Mesodermal cell (in vitro differentiated cells): Measurements from ENCODE around the gene PPP1R2B. TPM values are rescaled to one million over a fixed set of nuclear protein-coding genes. Genes with fewer than 3 reads are reported as not detected.

ENCODE experiments used
- H3K27ac ChIP-seq: 2 replicates; pipeline ENCODE4 v1.7.0; 2013; ENCODE audit warnings: mild to moderate bottlenecking, low read depth, low read length, moderate library complexity; ENCODE audit not compliant: severe bottlenecking
- H3K36me3 ChIP-seq: 2 replicates; pipeline ENCODE4 v1.7.1; 2013; ENCODE audit warnings: mild to moderate bottlenecking, low read length, moderate library complexity; ENCODE audit not compliant: control insufficient read depth, insufficient read depth
- H3K4me1 ChIP-seq: one replicate; pipeline ENCODE4 v1.7.1; 2013; ENCODE audit warnings: mild to moderate bottlenecking, low read length; ENCODE audit not compliant: insufficient read depth, control insufficient read depth, poor library complexity, severe bottlenecking
- H3K4me3 ChIP-seq: 2 replicates; pipeline ENCODE4 v1.7.0; 2013; ENCODE audit warnings: low read length, control low read depth, mild to moderate bottlenecking; ENCODE audit not compliant: insufficient read depth, poor library complexity, severe bottlenecking; ENCODE audit errors: extremely low read depth
- H3K9me3 ChIP-seq: 2 replicates; pipeline ENCODE4 v1.7.1; 2013; ENCODE audit warnings: mild to moderate bottlenecking, low read length, moderate library complexity; ENCODE audit not compliant: control insufficient read depth
- WGBS, 2 experiments: methylation state at CpG; one replicate each; pipeline ENCODE4 v1.1.5; 2013; ENCODE audit warnings: missing lambda C conversion rate in 2 of 2; ENCODE audit not compliant: insufficient coverage in 2 of 2; 5-methylcytosine and 5-hydroxymethylcytosine counted together
- polyA plus RNA-seq, 2 experiments: library from polyadenylated mRNA; stranded (reverse); fragments of 50-300 nt; gene quantifications; one replicate each; pipeline ENCODE4 v1.2.3, GENCODE V29; 2013

The PPP1R2B gene
- not detected for polyA plus RNA-seq (2013, experiment 1 of 2)
- polyA plus RNA-seq (2013, experiment 2 of 2) = not detected

DNA sequence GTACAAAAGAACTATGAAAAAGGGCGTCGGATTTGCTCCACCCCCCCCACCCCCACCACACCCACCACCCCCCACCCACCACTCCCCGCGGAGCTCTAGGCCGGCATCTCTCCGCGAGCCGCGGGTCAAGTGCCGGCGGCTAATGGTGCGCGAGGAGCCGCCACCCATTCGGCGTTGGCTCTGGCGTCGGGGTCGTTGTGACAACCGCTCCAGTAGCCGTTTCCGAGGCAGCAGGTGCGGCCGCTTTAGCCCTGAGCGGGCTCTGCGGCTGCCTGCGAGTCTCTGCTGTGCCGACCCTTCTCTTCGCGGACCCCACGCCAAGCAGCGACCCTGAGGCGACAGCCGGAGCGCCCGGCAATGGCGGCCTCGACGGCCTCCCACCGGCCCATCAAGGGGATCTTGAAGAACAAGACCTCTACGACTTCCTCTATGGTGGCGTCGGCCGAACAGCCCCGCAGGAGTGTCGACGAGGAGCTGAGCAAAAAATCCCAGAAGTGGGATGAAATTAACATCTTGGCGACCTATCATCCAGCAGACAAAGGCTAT lies at the start of gene PPP1R2B:
TSS of gene PPP1R2B (plus strand) at position 90 of the 546 bp plus-strand sequence. CDS start at position 358, 268 bp downstream.
- no peak within 1 kb of the TSS for H3K27ac ChIP-seq
- WGBS, 2 experiments = 94 to 96% methylated on average over 37 to 38 of the region's 48 CpGs
- H3K4me1 ChIP-seq = no peaks in the 10 kb centered on the region
- H3K36me3 ChIP-seq = no peaks in the 10 kb centered on the region
- no peak within 1 kb of the TSS for H3K4me3 ChIP-seq
- H3K9me3 ChIP-seq = no peaks in the 10 kb centered on the region

DNA sequence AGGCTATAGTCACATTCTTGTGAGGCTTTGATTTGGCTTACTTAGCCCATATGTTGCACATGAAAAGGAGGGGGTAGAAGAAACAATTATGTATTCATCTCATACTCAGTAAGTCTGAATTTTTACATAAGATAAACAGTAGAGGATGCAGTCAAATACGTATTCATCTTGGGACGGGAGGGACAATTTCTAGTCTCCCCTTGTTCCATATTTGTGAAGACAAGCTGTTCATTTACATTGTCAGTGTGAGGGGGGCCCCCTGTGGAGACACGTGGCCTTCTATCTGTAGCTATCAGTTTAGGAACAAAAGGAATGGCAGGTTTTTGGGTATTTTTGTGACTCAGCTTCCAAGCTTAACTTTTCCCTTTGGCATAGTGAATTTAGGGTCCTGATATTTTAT lies 49.2 kb upstream of the PPP1R2B start:
- H3K4me3 ChIP-seq = no peak overlapping the region
- H3K4me1 ChIP-seq = peaks cover 9% of the 10 kb centered on the region
- H3K27ac ChIP-seq = no peak overlapping the region
- no peaks in the 10 kb centered on the region for H3K36me3 ChIP-seq
- no peaks in the 10 kb centered on the region for H3K9me3 ChIP-seq
- 20 to 40% methylated on average over 1 to 2 of the region's 3 CpGs for WGBS, 2 experiments

DNA sequence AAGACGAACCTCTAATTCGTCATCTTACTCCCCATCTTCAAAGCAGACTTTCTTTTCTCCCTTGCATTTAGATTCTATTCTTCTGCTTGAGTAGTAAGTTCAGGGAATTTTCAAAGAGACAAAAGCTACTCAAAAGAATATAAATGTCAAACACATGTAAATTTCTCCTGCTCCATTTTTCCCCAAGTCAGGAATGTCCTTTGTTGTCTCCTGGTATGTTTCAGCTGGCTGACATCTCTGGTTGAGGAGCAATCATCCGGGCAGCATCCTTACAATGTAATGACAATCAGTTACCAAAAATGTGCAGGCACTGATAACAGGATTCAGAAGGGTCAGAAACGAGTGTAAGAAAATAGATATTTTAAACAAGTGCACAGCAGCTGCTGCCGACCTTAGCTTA lies 47.6 kb upstream of the PPP1R2B start:
- Histone ChIP-seq H3K36me3 (no peaks in the 10 kb centered on the region), H3K4me3 (no peak overlapping the region), H3K4me1 (peaks cover 9% of the 10 kb centered on the region), H3K9me3 (no peaks in the 10 kb centered on the region), H3K27ac (no peak overlapping the region)
- 0% methylated on average over 1 of the region's 5 CpGs; no CpG with 5 or more reads in 1 of the 2 experiments for WGBS, 2 experiments

DNA sequence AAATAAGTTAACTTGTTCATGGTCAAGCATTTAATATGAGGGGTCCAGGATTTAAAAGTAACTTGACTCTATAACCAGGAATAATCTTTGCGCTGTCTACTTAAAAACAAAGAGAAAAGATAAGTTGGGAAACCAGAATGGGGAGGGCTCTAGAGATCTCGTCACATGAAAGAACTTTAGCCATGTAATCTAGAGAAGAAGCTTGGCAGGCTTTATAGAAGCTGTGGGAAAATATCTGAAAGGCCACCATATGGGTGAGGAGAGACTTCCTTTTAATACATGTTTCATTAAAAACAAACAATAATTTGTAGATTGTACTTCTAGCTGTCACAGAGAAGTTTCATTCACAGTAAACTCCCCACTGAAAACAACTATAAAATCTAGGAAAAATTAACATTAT lies 46.7 kb upstream of the PPP1R2B start:
- Histone ChIP-seq H3K36me3 (no peaks in the 10 kb centered on the region), H3K9me3 (no peaks in the 10 kb centered on the region)
- WGBS, 2 experiments = 86 to 93% methylated on average over 2 of the region's 2 CpGs

DNA sequence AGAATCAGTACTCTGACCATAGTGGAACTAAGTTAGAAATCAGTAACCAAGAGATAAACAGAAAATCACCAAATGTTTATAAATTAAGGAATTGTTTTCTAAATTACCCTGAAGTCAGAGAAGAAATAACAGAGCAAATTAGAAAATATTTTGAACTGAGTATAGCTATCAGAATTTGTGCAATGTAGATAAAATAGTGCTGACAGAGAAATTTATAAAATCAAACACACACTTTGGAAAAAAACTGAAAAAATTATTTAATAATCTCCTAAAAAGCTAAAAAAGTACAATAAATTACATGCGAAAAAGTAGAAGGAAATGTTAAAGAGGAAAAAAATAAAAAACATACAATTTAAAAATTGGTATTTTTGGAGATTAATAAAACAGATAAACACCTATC lies 37.1 kb upstream of the PPP1R2B start:
- no peaks in the 10 kb centered on the region for H3K36me3 ChIP-seq
- no peak overlapping the region for H3K27ac ChIP-seq

More for the DNA sequence above, 46.7 kb upstream of the PPP1R2B start:
- no peak overlapping the region for H3K4me3 ChIP-seq
- H3K4me1 ChIP-seq = peaks cover 9% of the 10 kb centered on the region
- H3K27ac ChIP-seq = no peak overlapping the region

DNA sequence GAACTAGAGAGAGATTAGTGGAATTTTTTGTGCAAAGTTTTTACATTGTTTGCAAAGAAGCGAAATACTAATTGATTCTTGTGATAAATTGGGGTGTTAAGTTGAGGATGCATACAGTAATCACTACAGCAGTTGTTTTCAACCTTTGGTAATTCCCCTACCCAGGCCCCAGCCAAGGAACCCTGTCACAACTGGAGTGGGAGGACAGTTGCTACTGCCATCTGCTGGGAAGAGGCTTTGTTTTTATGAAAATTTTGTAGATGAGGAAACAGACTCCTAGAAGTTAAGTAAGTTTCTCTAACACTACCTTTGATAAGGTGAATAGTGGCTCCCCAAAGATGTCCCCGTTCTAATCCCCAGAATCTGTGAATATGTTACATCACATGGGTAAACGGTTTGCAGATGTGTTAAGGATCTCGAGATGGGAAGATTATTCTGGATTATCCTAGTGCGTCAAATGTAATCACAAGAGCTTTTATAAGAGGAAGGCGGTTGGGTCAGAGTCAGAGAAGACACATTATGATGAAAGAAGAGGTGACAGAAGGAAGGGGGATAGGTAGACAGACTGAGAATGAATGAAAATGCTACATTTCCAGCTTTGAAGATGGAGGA lies 34.0 kb upstream of the PPP1R2B start:
- WGBS, 2 experiments = 55 to 93% methylated on average over 4 to 6 of the region's 6 CpGs
- Histone ChIP-seq H3K27ac (no peak overlapping the region), H3K36me3 (no peaks in the 10 kb centered on the region), H3K9me3 (no peaks in the 10 kb centered on the region), H3K4me1 (no peaks in the 10 kb centered on the region), H3K4me3 (no peak overlapping the region)

More for the DNA sequence above, 37.1 kb upstream of the PPP1R2B start:
- Histone ChIP-seq H3K4me3 (no peak overlapping the region), H3K9me3 (no peaks in the 10 kb centered on the region), H3K4me1 (no peaks in the 10 kb centered on the region)
- no CpG with 5 or more reads among the region's 1 CpG for WGBS, 2 experiments

DNA sequence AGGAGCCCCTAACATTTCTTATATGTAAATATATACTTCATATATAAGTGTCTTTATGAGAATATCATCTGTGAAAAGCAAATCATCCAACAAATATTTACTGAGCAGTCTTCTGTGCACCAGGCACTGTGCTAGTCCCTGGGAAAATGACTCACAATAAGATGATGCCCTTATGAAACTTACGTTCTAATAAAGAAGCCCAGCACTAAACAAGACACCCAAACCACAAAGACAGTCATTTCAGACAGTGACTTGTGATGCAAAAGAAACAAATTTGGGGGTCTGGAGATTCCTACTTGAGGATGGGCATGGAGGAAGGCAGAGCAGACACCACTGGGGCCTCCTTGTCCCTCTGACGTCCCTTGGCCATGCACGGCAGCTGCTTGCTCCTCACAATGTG lies 30.6 kb upstream of the PPP1R2B start:
- Histone ChIP-seq H3K4me1 (no peaks in the 10 kb centered on the region), H3K36me3 (no peaks in the 10 kb centered on the region), H3K27ac (no peak overlapping the region), H3K9me3 (no peaks in the 10 kb centered on the region), H3K4me3 (no peak overlapping the region)
- WGBS, 2 experiments = 68 to 81% methylated on average over 2 of the region's 3 CpGs

DNA sequence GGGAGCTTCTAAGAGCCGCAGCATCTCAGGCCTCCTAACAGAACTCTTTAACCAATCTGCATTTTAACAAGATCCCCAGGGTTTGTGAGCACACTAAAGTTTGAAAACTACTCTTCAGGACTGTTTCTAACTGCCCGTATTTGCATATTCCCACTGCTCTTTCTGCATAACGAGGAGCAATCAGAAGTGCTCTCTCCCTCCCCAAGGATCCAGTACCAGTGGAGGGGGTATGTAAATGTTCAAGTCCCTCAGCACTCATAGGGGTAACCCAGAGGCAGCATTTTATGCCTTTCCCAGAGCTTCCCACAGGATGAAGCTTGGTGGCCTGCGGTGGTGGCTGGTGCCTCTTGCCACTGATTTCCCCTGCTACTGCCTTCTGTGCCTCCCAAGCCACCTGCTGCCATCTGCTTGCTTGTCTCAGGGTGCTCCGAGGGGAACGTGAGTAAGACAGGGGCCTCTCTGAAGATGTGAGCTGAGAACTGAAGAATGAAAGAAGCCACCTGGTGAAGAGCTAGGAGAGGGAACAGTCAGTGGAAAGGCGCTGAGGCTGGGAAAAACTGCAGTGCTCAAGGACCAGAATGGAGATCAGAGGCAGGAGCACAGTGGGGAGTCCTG lies 30.0 kb upstream of the PPP1R2B start:
- Histone ChIP-seq H3K27ac (no peak overlapping the region), H3K9me3 (no peaks in the 10 kb centered on the region), H3K36me3 (no peaks in the 10 kb centered on the region), H3K4me1 (no peaks in the 10 kb centered on the region), H3K4me3 (no peak overlapping the region)
- 72 to 86% methylated on average over 5 to 7 of the region's 7 CpGs for WGBS, 2 experiments

DNA sequence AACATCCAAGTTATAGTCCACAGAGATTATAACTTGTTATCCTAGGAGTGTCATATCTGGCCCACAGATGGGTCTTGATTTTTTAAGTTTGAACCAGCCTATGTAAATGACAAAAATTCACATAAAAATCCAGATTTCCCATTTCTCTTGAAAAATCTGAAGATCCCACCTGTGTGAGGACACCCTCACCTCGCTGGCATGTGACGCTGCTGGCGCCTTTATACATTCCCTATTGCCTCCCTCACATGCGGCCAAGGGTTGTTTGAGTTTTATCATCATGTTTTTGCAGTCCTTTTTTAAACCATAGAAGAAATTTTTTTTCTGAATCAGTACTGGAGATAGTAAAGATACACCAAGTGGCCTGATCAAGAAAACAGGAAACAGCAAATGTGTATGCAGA lies 25.9 kb upstream of the PPP1R2B start:
- H3K36me3 ChIP-seq = no peaks in the 10 kb centered on the region
- 86 to 90% methylated on average over 1 to 2 of the region's 4 CpGs for WGBS, 2 experiments
- H3K4me1 ChIP-seq = no peaks in the 10 kb centered on the region
- H3K9me3 ChIP-seq = no peaks in the 10 kb centered on the region
- H3K4me3 ChIP-seq = no peak overlapping the region
- no peak overlapping the region for H3K27ac ChIP-seq

DNA sequence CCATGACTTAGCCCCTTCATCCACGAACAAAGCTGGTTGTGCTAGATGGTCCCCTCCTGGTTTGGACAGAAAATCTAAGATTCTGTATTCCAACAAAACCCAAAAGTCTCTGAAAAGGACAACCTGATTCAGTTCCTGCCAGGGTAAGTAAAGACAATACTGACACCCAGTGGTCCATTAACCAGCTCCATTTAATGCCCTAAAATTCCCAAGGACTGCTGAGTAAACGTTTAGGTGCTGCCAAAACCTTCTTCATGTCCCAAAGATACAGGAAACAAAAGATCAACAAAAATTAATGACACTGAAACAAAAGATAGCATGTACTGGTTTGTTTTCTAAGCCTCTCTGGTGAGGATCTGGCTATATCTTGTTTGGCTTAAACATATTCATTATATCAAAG lies 25.3 kb upstream of the PPP1R2B start:
- Histone ChIP-seq H3K4me1 (no peaks in the 10 kb centered on the region), H3K27ac (no peak overlapping the region), H3K36me3 (no peaks in the 10 kb centered on the region), H3K4me3 (no peak overlapping the region), H3K9me3 (no peaks in the 10 kb centered on the region)
- 17 to 30% methylated on average over 1 to 2 of the region's 2 CpGs for WGBS, 2 experiments

DNA sequence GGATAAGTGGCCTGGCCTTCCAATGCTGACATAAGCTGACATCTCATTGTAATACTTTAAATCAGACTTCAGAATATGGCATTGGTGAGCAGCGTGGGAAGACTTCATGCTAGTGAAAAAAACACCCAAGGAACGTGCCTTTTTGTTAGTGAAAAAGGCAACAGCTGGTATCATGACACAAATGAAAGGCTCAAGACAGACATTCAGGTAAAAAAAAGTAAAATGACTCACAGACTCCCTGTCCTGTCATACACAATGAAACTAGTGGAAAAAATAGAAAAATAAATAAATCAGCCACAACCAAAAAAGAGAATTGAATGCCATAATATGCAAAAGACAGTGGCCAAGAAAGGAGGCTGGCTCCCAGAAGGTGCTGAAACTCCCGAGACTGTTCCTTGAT lies 24.4 kb upstream of the PPP1R2B start:
- WGBS, 2 experiments = 93 to 94% methylated on average over 3 of the region's 3 CpGs
- H3K9me3 ChIP-seq = no peaks in the 10 kb centered on the region
- H3K4me1 ChIP-seq = no peaks in the 10 kb centered on the region
- no peak overlapping the region for H3K4me3 ChIP-seq
- no peak overlapping the region for H3K27ac ChIP-seq
- H3K36me3 ChIP-seq = no peaks in the 10 kb centered on the region
